ENCODE measurements around the gene PTPRA.
"Not testable (repeated sequence)": the region's sequence is repeated elsewhere in the genome, so short reads cannot be mapped to it uniquely, and the experiment has no call there.

The PTPRA gene

GRCh38 chr20:2873010-2873746 is at the start of gene PTPRA:
Gene PTPRA (plus strand): TSS chr20:2873481. CDS start chr20:2964278, 90,797 bp downstream.
- peak; percentile 64 to 72 for DNase-seq (ENCODE audit: low read depth in 2 of 2)

- DNase-seq (ENCODE audit: low read depth in 2 of 2): no peak
Observed at GRCh38 chr20:2825761-2826160, 47.5 kb upstream of the PTPRA start.

DNA sequence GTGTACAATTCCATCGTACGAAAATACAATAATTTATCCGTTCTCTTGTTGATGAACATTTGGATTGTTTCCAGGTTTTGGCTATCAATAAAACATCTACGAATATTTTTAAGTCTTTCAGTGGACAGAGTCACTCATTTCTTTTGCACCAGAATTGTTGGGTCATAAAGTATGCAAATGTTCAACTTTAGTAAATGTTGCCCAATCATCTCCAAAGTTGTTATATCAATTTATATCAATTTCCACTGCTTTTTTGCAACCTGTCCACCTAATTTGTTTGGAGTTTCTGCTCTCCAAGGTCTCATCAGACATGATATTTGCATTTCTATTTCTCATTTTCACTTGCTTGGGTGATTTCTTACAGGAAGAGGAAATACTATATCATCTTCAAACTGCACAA is 46.6 kb upstream of the PTPRA start:
- DNase-seq (ENCODE audit: low read depth in 2 of 2): no peak

DNA sequence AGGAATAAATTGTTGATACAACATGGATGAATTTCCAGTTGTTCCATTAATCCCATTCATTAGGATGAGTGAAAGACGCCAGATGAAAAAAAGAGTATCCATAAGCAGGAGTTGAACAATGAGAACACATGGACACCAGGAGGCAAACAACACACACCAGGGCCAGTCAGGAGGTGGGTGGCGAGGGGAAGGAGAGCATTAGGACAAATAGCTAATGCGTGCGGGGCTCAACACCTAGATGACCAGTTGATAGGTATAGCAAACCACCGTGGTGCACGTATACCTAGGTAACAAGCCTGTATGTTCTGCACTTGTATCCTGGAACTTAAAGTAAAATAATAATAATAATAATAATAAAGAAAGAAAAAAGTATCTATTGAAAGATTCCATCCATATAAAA is 43.9 kb upstream of the PTPRA start:
- DNase-seq (ENCODE audit: low read depth in 2 of 2): no peak

DNA sequence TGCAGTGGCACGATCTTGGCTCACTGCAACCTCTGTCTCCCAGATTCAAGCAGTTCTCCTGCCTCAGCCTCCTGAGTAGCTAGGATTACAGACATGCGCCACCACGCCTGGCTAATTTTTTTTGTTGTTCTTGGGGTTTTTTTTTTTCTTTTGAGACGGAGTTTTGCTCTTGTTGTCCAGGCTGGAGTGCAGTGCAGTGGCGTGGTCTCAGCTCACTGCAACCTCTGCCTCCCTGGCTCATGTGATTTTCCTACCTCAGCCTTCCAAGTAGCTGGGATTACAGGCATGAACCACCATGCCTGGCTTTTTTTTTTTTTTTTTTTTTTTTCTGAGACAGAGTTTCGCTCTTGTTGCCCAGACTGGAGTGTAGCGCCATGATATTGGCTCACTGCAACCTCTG is 42.1 kb upstream of the PTPRA start:
- DNase-seq (ENCODE audit: low read depth in 2 of 2): not testable (repeated sequence)

DNA sequence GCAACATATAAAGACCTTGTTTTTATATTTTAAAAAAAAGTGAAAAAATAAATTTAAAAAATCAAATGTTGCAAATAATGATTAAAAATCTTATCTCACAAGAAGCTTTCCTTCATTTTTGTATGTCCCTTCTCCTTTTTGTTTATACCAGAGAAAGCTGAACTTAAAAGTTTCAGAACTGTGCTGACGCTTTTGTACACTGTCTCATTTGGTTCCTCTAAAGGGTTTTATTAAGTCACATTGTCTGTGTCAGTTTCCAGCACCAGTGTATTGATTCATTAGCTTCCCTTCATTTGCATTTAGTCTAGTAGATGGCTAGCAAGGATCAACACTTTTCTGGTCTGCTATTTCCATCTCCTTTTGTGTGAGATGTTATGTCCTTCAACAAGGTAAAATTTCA is 39.5 kb upstream of the PTPRA start:
- DNase-seq (ENCODE audit: low read depth in 2 of 2): no peak

DNA sequence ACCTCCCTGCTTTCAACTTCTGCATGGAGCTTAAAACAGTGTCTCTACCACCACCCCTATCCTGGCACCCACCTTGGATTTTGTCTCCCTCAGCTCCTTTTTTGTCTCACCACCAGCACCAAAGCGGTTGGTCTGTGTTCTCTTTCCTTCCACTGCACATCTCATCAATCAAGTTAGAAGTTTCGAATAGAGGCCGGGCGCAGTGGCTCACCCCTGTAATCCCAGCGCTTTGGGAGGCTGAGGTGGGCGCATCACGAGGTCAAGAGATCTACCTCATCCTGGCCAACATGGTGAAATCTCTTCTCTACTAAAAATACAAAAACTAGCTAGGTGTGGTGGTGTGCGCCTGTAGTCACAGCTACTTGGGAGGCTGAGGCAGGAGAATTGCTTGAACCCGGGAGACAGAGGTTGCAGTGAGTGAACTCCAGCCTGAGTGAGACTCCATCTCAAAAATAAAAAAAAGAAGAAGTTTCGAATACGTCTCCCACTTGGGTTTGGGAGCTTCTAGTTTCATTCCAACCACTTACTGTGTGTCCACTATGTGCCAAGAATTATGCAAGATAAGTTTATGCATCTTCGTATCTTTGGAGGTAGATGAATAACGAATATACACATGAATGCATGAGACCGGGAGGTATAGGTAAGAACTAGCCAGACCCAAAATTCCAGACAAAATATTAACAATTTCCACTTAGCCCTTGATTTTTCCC is 38.7 kb upstream of the PTPRA start:
- DNase-seq (ENCODE audit: low read depth in 2 of 2): no peak

DNA sequence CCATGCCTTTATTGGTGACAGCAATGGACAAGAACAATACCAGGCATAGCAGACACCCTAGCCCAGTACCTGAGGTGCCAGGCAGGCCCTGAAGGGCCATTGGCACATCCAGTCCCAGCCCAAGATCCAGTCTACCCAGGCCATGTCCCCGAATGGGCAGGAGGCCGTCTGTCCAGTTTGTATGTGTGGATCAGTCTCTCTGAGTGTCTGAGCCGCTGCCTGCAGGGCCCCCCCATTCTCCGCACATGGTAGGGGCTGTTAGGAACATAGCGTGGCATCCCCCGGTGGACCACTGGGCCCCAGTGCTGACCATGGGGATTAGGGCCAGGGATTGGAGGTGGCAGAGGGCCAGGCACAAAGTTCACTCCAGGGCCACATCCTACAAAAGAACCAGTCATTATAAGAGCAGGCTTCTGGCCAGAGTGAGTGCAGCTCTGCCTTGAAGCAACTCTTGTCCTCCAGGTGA is 37.9 kb upstream of the PTPRA start:
- DNase-seq (ENCODE audit: low read depth in 2 of 2): no peak

- no peak for DNase-seq (ENCODE audit: low read depth in 2 of 2)
Observed at GRCh38 chr20:2836035-2836434, 37.2 kb upstream of the PTPRA start.

- DNase-seq (ENCODE audit: low read depth in 2 of 2): no peak
Observed at GRCh38 chr20:2837221-2837960, 35.9 kb upstream of the PTPRA start.

DNA sequence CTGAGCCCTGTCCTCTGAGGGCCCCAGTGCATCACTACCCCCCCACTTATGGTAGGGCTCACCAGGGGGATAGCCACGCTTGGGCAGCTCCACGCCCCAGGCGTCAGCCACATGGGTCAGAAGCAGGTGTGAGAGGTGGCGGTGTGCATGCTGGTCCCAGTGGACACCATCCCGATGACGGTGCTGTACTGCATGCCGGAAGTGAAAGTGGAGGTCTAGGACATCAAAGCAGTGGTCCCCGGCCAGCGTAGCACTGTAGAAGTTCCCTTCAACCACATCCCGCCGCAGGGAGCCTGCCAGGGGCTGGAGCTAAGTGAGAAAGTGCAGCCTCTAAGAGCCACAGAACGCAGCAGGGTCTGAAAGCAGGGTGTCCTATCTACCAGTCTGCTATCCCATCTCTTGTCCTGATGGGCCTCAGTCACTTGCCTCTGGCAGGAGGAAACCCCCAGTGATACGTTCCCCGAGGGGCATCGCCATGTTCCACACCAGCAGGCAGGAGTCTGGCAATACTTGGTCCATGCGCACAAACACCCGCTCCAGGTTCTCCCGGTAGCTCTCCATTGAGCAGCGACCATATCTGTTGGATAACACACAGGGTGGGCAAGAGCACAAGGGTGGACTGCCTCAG is 35.0 kb upstream of the PTPRA start:
- no peak for DNase-seq (ENCODE audit: low read depth in 2 of 2)

- DNase-seq (ENCODE audit: low read depth in 2 of 2): no peak
Observed at GRCh38 chr20:2838847-2839671, 34.2 kb upstream of the PTPRA start.

DNA sequence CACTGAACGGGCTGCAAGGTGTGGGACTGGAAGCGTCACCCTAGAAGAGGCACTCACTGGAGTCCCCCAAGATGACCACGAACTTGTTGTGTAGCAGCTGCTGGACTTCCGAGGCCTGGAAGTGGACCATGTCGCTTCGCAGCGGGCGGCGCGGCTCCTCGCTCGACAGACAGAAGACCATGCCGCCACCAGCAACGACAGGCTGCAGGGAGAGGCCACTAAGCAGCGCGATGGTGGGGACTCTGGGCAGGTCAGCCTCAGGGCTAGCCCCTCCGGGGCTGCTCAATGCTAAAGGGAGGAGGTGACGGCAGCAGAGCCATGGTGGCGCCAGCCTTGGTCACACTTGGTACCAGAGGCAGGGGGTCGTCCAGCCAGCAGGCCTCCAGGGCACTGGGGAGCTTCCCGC is 33.5 kb upstream of the PTPRA start:
- DNase-seq (ENCODE audit: low read depth in 2 of 2): no peak

GRCh38 chr20:2840138-2840966 is 32.9 kb upstream of the PTPRA start, which contains the start of the genes PCED1A and VPS16:
Gene PCED1A (minus strand): TSS chr20:2840655. CDS start chr20:2839912, 743 bp downstream.
Gene VPS16 (plus strand): TSS chr20:2840745. CDS start chr20:2840775, 30 bp downstream.
- DNase-seq (ENCODE audit: low read depth in 2 of 2): peak; percentile 54 to 58

DNA sequence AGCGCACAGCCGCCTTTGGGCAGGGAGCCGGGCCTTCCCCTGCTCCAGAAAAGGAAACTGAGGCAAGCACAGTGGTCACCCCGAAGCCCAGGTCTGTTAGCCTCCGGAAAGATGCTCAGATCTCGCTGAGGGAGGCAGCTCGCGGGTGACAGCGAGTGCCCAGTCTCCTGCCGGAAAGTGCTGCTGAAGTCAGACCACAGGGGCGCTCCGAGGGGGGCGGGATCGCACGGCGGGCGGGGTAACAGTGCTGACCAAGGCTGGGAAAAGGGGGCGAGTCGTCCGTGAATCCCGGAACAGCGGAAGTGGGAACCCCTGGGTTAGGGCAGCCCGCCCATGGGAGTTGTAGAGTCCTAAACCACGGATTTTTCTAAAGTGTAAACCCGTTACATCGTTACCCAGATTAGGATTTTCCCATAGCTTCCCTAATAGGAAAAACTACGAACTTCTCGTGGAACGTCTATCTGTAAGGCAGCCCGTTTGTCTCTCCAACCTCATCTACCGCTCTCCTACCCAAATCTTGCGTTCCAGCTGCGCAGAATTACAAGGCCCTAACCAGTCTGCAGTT is 32.2 kb upstream of the PTPRA start:
- DNase-seq (ENCODE audit: low read depth in 2 of 2): peak in 1 of 2 experiments; percentile 15

GRCh38 chr20:2845607-2846006 is 27.7 kb upstream of the PTPRA start:
- no peak for DNase-seq (ENCODE audit: low read depth in 2 of 2)

DNA sequence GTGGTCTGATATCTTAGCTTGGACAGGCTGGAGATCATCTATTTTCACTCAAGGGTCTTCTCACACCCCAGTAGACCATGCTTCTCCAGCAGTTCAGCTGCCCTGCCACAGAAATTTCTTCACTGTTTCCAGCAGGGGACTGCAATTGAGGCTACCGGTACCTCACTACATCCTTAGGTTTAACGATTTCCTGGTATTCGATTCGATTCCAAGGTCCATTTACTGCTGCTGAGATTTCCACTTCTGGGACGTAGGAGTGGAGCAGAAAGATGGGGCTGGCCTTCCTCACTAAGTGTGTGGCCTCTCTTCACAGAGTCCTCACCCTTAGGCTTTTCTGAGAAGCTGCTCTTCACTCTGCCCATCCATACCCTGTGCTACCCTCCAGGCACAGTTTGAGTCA is 26.6 kb upstream of the PTPRA start:
- no peak for DNase-seq (ENCODE audit: low read depth in 2 of 2)

GRCh38 chr20:2847802-2848201 is 25.5 kb upstream of the PTPRA start:
- no peak for DNase-seq (ENCODE audit: low read depth in 2 of 2)

GRCh38 chr20:2849529-2849928 is 23.8 kb upstream of the PTPRA start:
- no peak for DNase-seq (ENCODE audit: low read depth in 2 of 2)

GRCh38 chr20:2851086-2851485 is 22.2 kb upstream of the PTPRA start:
- no peak for DNase-seq (ENCODE audit: low read depth in 2 of 2)
